SU-DHL-6 (cell line): ENCODE results near the gene CTSZ.

ENCODE experiments used
- H2AFZ ChIP-seq: fragments of 200-600 bp; sonication (generic); 2 replicates; pipeline ENCODE4 v1.6.1; 2014; ENCODE audit warnings: low read depth, mild to moderate bottlenecking, moderate library complexity, mixed read lengths, antibody characterized with exemption, low read length; ENCODE audit not compliant: severe bottlenecking
- H3F3A ChIP-seq: fragments of 200-600 bp; shearing (Covaris generic); 2 replicates; pipeline ENCODE4 v1.6.0; 2016; ENCODE audit warnings: antibody characterized with exemption, mild to moderate bottlenecking; ENCODE audit not compliant: insufficient read depth
- H3K27ac ChIP-seq: fragments of 200-600 bp; sonication (generic); 2 replicates; pipeline ENCODE4 v1.5.1; 2016; ENCODE audit warnings: low read depth, mild to moderate bottlenecking, low read length, moderate library complexity, mixed read lengths
- H3K27me3 ChIP-seq: fragments of 200-600 bp; sonication (generic), shearing (Covaris generic); 2 replicates; pipeline ENCODE4 v1.6.0; 2014; ENCODE audit warnings: mild to moderate bottlenecking, low read length
- H3K36me3 ChIP-seq: fragments of 200-600 bp; sonication (generic); 2 replicates; pipeline ENCODE4 v1.6.1; 2014; ENCODE audit warnings: mild to moderate bottlenecking, low read length, mixed read lengths
- H3K4me2 ChIP-seq: fragments of 300-600, 200-600 bp; shearing (Covaris generic), sonication (generic); 2 replicates; pipeline ENCODE4 v1.6.0; 2014; ENCODE audit warnings: low read length, low read depth, mild to moderate bottlenecking; ENCODE audit not compliant: poor library complexity, severe bottlenecking
- H3K4me3 ChIP-seq: fragments of 200-600 bp; sonication (generic); 2 replicates; pipeline ENCODE4 v1.5.1; 2014; ENCODE audit warnings: antibody characterized with exemption, low read length, mild to moderate bottlenecking, mixed read lengths; ENCODE audit not compliant: insufficient read depth, poor library complexity, severe bottlenecking
- H3K79me2 ChIP-seq: fragments of 200-600 bp; sonication (generic); 2 replicates; pipeline ENCODE4 v1.6.1; 2014; ENCODE audit warnings: mild to moderate bottlenecking, low read length, moderate library complexity; ENCODE audit not compliant: insufficient read depth
- H3K9ac ChIP-seq: fragments of 200-600 bp; sonication (generic); 2 replicates; pipeline ENCODE4 v1.7.0; 2014; ENCODE audit warnings: mild to moderate bottlenecking, low read length
- H3K9me2 ChIP-seq: fragments of 200-600 bp; sonication (generic); replicated peaks from 2 replicates; pipeline ENCODE4 v1.6.1; 2014; ENCODE audit warnings: low read length; ENCODE audit not compliant: insufficient read depth
- H3K9me3 ChIP-seq: fragments of 200-600 bp; sonication (generic); 2 replicates; pipeline ENCODE4 v1.6.1; 2014; ENCODE audit warnings: low read length, mixed read lengths; ENCODE audit not compliant: insufficient read depth
- H4K20me1 ChIP-seq: fragments of 200-600 bp; sonication (generic); 2 replicates; pipeline ENCODE4 v1.6.1; 2014; ENCODE audit warnings: low read depth, mild to moderate bottlenecking, antibody characterized with exemption, low read length, moderate library complexity, mixed read lengths
- EZH2phosphoT487 ChIP-seq: fragments of 200-600 bp; sonication (generic), shearing (Covaris generic); conservative IDR thresholded peaks from 2 replicates; pipeline ENCODE4 v1.6.1; 2018; ENCODE audit warnings: mild to moderate bottlenecking, antibody characterized with exemption, low read length, moderate library complexity, mixed read lengths
- TF ChIP-seq, protein P1 (sequence below): fragments of 200-600 bp; sonication (generic); IDR thresholded peaks from one replicate; pipeline ENCODE4 v1.5.1; 2017; ENCODE audit warnings: antibody characterized with exemption, mild to moderate bottlenecking, low read length, moderate library complexity; ENCODE audit not compliant: insufficient read depth, poor library complexity, severe bottlenecking

Gene CTSZ

DNA sequence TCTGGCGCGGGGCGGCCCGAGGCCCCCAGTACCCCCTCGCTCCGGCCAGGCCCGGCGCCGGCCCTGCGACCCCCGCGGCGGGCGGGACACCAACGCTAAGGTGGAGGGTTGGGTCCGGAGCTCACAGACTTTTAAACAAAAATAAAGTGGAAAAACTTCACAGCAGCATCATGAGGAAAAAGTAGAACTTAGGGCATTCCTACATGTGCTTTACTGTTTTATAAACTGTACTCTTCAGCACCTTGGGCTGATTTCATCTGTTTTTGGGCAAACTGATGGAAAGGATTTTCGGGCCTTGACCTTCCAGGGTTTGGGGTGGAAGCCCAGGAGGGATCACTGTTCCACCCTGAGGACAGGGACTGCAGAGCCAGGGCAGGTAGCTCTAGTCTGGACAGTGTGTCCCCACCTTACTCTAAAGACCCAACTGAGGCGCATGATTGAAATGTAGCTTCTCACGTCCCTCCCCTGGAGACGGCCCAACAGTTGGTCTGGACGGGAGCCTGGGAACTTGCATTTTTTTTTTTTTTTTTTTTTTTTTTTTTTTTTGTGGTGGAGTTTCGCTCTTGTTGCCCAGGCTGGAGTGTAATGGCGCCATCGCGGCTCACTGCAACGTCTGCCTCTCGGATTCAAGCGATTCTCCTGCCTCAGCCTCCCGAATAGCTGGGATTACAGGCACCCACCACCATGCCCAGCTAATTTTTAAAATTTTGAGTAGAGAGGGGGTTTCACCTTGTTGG, 25.3 kb downstream of the CTSZ start:
- Histone ChIP-seq H3K9me3 (no peaks in the 10 kb centered on the region), H3K4me3 (peak overlapping the region; percentile 95), H2AFZ (peak overlapping the region; percentile 35), H3K4me2 (peak overlapping the region; percentile 90), H3K79me2 (peaks cover 51% of the 10 kb centered on the region), H3F3A (peaks cover 5% of the 10 kb centered on the region; the same call in 1 of the 2 replicates), H3K27me3 (no peaks in the 10 kb centered on the region), H3K9ac (peak overlapping the region; percentile 89), H3K9me2 (no peaks in the 10 kb centered on the region), H3K36me3 (peaks cover 2% of the 10 kb centered on the region), H4K20me1 (peaks cover 4% of the 10 kb centered on the region; the same call in 1 of the 2 replicates), H3K27ac (peak overlapping the region; percentile 62)
- TF ChIP-seq, protein P1, sequence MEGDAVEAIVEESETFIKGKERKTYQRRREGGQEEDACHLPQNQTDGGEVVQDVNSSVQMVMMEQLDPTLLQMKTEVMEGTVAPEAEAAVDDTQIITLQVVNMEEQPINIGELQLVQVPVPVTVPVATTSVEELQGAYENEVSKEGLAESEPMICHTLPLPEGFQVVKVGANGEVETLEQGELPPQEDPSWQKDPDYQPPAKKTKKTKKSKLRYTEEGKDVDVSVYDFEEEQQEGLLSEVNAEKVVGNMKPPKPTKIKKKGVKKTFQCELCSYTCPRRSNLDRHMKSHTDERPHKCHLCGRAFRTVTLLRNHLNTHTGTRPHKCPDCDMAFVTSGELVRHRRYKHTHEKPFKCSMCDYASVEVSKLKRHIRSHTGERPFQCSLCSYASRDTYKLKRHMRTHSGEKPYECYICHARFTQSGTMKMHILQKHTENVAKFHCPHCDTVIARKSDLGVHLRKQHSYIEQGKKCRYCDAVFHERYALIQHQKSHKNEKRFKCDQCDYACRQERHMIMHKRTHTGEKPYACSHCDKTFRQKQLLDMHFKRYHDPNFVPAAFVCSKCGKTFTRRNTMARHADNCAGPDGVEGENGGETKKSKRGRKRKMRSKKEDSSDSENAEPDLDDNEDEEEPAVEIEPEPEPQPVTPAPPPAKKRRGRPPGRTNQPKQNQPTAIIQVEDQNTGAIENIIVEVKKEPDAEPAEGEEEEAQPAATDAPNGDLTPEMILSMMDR, result no peak
- no peak for TF ChIP-seq EZH2phosphoT487

DNA sequence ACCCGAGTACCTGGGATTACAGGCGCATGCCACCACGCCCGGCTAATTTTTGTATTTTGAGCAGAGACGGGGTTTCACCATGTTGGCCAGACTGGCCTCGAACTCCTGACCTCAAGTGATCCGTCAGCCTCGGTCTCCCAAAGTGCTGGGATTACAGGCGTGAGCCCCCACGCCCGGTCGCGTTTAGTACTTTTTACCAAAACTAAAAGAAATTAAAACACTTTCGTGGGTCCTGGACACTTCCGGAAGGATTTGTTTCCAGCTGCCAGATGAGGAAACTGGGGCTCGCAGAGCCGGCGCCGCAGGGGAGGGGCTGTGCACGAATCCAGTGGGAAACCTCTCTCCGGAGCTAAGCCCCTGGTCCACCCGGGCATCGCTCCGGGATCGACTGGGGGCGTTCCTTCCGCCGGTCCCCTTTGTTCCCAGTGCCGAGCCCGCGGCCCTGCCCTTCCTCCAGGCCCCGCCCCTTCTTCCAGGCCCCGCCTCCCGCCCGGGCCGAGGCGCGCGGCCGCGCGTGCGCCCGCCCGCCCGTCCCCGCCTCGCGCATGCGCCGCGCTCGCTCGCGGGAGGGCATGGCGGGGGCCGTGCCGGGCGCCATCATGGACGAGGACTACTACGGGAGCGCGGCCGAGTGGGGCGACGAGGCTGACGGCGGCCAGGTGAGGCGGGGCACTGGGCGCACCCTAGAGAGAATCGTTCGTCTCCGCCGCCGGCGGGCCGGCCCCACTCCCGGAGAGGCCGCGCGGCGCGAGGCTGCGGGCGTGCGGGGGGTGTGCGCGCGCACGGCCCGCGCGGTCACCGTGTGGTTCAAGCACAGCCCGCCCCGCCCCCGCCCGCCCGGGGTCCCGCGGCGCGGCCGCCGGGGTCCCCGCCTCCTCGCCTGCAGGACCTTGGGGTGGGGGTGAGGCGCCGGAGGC, 26.1 kb downstream of the CTSZ start, which contains the start of gene NELFCD:
NELFCD (plus strand) TSS at position 546 of the 917 bp plus-strand sequence; CDS start at position 600, 54 bp downstream.
- Histone ChIP-seq H2AFZ (peak within 1 kb of the TSS; percentile 89), H3K9me2 (no peaks in the 10 kb centered on the region), H3F3A (peaks cover 5% of the 10 kb centered on the region; the same call in 1 of the 2 replicates), H3K4me2 (peak within 1 kb of the TSS; percentile 90), H3K36me3 (no peaks in the 10 kb centered on the region; the same call in none of the 2 replicates), H3K9ac (peak within 1 kb of the TSS; percentile 89), H3K27me3 (no peaks in the 10 kb centered on the region), H3K9me3 (no peaks in the 10 kb centered on the region), H4K20me1 (peaks cover 4% of the 10 kb centered on the region; the same call in 1 of the 2 replicates), H3K79me2 (peaks cover 46% of the 10 kb centered on the region), H3K4me3 (peak within 1 kb of the TSS; percentile 95), H3K27ac (peak within 1 kb of the TSS; percentile 62)
- TF ChIP-seq, protein P1, result no peak
- no peak for TF ChIP-seq EZH2phosphoT487

DNA sequence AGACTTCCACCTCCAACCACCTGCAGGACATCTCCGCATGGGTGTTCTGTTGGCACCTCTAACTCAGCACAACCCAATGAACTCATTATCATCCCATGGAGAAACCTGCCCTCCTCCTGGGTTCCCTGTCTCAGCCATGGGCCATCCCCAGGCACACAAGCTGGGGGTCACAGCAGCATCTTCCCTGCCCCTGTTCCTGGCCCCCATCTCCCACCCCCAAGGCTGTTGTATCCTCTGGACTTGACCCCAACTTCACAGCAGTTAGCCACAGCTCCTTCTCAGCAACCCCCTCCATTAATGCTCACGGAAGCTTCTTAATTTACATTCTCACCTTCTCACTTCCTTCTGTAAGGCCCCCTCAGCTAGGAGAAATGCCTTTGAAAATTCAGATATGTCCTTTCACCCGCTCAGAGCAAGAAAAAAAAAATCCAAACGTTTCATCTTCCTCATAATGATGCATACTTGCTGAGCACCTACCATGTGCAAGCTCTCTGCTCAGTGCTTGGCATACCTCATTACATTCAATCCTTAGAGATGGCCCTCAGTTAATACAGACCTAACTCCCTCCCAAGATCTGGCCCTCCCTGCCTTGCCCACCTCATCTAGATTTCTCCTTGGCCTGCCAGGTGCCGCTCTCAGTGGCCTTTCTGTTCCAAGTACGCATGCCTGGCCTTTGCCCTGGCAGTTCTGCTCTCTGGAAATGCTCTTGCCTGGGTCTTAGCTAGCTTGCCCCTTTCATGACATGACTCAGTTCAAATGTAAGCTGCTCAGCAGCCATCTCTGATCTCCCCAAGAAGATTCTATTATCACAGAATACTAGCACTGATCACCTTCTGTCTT, 28.5 kb downstream of the CTSZ start:
- Histone ChIP-seq H3F3A (peaks cover 8% of the 10 kb centered on the region; the same call in 1 of the 2 replicates), H3K4me3 (no peak overlapping the region), H3K79me2 (peaks cover 22% of the 10 kb centered on the region), H3K27me3 (no peaks in the 10 kb centered on the region), H3K27ac (no peak overlapping the region), H2AFZ (no peak overlapping the region), H3K4me2 (no peak overlapping the region), H4K20me1 (no peaks in the 10 kb centered on the region), H3K9ac (no peak overlapping the region), H3K9me2 (no peaks in the 10 kb centered on the region), H3K36me3 (no peaks in the 10 kb centered on the region), H3K9me3 (no peaks in the 10 kb centered on the region)
- no peak for TF ChIP-seq EZH2phosphoT487
- TF ChIP-seq, protein P1, result no peak
